NCI-H82 treated with DMSO at 0.1 percent for 48 hours (cell line): Measurements from ENCODE around the gene FRRS1L.
"Not testable (repeated sequence)": the region's sequence is repeated elsewhere in the genome, so short reads cannot be mapped to it uniquely, and the experiment has no call there.

Experiments
- DNase-seq: peaks from one replicate; lab custom pipeline; 2025; ENCODE audit not compliant: unreplicated experiment; lab: John Stamatoyannopoulos, UW

Gene FRRS1L

DNA sequence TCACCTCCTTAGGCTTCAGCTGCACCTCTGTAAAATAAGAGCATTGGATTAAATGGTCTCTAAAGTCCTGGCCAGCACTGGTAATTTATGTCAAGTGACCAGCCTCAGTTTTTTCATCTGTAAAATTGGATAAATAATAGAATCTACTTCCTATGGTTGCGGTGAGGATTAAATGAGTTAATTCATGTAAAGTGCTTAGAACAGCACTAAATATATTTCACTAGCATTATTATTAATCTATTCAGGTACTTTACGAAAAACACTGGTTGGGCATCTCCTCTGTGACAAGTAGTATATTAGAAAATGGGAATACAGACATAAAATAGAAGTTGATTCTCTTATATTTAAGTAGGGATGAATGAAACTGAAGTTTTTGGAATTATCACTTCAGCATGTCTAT, 33.5 kb downstream of the FRRS1L start:
- DNase-seq: no peak

DNA sequence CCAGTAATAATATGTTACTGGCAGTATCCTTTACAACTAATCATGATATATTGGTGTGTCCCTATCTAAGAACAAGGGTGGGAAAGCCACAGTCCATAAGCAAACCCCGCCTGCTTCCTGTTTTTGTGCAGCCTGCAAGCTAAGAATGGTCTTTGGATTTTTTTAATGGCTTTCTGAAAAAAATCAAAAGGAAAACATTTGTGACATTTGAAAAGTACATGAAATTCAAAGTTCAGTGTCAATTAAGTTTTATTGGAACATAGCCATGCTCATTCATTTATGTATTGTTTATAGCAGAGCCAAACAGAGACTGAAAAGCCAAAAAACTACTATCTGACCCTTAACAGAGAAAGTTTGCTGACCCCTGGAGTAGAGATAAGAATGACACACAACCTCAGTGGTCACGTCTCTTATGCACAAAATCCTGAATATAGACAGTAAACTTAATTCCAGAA, 34.5 kb downstream of the FRRS1L start:
- no peak for DNase-seq

DNA sequence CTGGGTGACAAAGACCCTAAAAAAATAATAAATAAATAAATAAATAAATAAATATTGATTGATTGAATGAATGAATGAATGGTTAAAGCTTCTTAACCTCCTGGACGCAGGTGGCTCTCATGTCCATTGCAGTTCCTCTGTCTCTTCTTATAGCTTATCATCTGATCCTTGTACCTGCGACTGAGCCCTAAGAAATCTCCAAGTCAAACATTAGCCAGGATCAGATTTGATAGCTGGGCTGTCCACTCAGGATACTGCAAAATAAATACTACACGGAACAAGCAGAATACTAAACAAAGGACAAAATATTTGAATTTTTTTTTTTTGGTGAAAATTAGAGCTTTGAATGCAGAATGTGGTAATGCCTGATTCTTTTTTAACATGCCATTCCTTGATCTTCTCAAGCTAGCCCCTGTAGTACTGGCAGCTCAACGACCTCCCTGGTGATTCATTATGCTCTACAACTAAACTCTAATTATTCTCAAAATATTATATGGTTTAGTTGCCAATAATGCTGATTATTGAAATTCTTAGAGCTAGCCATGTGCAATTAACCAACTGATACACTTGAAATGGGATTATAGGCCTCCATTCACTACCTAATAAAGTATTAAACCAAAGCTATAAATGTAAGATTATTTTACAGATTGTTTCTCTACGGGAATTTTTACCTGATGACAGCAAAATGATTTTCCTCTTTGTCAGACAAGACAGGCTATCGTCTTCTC, 37.4 kb downstream of the FRRS1L start:
- DNase-seq: no peak

DNA sequence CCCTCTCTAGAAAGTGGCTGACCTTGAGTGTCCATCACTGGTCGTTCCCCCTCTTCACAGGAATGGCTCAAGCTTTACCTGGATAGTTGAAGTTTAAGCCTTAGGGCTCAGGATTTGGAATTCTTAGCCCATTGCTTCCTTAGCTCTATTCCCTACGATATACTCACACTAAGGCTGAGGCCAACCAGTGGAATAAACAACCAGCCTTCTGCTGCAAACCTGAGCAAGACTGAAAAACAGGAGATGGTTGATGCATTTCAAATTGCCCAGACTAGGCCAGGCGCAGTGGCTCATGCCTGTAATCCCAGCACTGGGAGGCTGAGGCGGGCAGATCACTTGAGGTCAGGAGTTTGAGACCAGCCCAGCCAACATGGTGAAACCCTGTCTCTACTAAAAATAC, 40.4 kb downstream of the FRRS1L start:
- not testable (repeated sequence) for DNase-seq

DNA sequence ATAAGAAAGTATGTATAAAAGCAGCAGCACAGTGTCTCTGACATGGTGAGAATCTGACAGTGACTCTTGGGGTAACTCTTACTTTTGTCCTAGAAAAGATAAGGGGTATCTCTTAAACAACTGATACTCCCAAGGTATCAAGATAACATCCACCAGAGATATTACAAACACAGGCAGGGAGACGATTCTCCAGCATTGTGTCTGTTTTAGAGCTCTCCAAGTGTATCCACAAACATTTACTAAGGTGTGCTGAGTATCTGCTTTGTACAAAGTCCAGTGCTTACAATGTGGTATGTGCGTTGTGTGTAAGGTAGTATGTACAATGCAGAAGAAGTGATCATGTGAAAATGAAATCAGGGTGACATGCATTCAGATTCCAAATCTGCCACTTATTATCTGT, 42.9 kb downstream of the FRRS1L start:
- DNase-seq: no peak

DNA sequence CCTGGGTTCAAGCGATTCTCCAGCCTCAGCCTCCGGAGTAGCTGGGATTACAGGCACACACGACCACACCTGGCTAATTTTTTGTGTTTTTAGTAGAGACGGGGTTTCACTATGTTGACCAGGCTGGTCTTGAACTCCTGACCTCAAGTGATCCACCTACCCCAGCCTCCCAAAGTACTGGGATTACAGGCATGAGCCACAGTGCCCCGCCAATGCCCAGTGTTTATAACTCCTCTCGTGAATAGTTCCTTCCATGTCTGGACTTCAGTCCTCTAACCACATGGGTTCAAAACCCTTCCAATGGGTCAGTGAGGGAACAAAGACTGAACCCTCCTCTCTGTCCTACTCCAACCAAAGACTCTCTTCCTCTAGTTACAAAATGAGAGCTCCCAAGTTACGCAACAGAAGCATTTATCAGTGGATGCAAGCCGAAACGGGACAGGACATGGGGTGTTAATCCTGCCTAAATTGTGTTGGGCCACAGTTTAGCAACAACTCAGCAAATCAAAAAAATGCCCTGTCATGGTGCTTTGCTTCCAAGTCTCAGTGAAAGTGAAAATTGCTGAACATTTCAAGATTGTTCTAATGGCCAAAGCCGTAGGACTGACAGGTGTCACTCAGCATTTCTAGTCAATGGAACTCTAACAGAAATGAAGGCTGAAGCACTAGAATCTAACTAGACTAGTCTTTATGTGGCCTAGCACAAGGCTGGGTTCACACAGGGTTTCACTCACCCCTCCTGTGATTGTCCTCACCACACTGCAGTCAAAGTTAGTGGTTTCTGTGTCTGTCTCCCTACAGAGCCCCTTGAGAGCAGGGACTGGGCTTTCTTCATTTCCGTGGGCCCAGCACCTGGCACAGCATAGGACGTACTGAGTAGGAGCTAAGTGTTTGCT, 44.1 kb downstream of the FRRS1L start:
- no peak for DNase-seq

DNA sequence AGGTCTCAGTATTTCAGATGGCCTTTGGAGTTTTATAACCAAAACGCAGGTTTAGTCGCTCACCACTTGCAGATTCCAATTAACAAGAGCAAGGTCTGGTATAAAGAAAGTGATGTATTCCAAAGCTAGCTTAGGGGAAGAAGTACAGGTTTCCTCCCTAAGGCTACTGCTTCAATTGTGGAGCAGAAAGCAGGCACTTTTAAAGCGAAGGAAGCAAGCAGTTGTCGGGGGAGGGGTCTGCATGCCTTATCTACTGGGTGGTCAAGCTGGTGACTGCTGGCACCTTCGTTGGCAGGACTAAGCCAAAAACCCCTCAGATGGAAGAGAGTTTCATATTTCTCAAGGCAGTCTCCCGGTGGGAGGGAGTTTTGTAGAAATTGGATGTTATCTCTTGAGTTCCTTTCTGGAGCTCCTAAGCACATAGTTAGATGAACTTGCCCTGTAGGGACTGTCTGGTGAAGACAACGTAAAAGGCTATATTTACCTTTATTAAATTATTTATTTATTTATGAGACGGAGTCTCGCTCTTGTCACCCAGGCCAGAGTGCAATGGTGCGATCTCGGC, 45.7 kb downstream of the FRRS1L start:
- DNase-seq: no peak

DNA sequence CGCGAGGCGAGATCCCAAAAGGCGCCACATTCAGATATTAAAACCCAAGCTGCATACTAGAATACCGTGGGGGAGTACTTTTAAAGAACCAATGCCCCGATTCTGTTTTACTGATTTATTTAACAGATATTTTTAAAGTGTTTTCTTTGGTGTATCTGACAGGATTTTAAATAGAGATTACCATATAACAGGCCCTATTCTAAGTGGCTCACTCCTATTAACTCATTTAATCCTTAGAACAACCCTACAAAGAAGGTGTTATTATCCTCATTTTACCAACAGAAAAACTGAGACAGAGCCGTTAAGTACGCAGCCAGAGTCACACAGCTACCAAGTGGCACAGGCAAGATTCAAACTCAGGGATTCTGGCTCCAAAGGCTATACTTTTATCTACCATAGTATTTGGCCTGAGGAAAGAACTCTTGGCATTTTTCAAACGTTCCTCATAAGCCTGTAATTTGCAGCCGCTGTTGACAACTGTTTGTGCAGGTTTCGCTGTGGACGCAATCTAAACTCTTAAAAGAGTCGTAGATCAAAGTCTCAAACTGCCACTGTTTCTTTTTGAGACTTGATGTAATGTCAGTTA, 46.8 kb downstream of the FRRS1L start:
- DNase-seq: no peak

DNA sequence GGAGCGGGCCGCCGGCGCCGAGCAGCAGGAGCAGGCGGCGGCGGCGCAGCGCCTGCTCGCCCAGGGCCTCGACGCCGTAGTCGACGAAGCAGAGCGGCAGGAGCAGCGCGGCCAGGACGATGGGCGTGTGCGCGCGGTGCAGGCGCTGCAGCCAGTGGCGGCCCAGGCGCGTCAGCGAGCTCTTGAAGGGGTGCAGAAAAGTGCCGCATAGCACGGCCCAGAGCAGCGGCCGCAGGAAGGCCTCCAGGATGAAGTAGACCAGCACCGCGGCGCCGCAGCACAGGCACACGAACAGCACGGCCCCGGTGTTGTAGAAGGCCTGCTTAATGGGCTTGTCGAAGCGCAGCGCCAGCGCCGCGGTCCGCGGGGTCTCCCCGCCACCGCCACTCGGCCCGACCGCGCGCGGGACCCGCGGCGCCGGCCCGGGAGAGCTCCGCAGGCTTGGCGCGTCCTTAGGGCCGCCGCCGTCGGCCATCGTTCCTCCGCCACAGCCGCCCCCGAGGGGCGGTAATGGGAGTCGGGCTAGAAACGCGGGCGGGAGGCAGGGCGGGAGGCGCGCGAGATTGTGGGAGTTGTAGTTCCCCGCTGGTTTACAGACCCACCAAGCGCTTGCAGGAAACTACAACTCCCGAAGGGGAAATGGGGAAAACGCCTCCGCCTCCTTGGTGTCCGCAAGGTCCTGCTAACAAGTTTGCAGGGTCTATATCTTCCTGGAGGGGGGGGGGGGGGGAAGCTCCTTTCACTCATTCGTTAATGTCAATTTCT, 47.4 kb downstream of the FRRS1L start, which contains the start of gene TMEM245:
TMEM245 (minus strand) TSS at position 509 of the 765 bp plus-strand sequence; CDS start at position 475, 34 bp downstream.
- DNase-seq: peak; percentile 94

DNA sequence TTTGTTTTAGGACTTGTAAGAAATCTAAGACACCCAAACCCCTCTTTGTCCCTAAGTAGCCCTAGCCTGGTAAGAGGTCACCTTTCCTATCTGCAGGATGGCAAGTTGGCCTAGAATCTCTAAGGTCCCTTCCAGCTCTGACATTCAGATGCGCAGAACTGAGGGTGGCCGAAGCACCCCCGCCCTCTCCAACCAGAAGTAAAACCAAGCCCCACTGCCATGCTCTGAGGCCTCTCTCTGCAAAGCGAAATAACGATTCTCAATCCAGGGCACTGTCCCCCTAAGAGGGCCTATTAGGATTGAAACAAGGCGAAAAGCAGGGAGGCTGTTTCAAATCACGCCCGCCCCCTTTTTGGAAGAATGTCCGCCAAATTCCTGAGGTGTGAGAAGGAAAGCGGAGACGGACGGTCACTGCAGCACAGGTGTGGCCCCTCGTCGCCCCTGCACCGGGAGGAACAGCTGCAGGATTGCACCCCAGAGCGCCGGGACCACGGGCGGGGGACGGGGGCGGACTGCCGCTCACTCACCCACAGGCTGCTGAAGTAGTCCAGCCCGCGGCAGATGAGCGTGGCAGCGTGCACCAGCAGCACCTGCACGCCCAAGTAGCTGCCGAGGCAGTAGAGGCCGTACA, 48.1 kb downstream of the FRRS1L start:
- no peak for DNase-seq

DNA sequence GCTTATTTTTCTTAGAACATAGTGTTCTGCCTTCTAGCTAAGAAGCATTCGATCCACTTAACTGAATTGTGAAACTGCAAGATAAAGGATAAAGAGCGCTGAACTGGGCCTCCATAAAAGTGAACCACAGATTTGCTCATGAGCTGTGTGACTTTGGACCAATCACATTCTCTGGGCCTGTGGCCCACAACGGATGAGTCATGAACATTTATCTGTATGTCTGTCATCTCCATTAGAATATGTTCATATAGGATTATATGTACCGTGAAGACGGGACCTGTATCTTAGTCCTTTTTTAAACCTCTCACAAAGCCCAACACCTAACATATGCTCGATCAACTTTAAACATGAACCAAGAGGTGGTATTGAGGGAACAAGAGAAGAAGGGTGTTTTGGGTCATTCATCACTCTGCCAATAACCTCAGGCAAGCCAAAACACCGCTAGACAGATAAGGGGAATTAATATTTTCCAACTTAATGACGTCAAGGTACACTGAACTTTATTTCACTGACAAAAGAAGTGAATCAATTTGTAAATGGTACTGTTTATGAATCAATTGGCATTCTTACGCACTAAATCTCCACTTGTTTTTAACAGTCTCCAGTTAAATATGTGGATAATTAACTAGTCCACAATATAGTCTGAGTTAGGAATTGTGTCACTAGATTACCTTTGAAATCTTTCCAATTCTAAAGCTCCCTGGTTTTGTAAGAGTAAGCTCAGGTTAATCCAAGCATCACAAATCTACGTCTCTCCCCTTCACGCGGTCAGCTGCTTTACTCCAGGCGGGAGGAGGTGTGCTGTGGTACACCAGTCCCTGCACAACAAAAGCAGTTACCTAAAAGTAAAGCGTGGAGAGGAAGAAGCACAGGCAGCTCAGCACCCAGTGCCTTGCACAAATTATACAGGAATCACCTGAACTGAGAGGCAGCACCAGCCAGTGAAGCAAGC, 48.9 kb downstream of the FRRS1L start:
- no peak for DNase-seq

DNA sequence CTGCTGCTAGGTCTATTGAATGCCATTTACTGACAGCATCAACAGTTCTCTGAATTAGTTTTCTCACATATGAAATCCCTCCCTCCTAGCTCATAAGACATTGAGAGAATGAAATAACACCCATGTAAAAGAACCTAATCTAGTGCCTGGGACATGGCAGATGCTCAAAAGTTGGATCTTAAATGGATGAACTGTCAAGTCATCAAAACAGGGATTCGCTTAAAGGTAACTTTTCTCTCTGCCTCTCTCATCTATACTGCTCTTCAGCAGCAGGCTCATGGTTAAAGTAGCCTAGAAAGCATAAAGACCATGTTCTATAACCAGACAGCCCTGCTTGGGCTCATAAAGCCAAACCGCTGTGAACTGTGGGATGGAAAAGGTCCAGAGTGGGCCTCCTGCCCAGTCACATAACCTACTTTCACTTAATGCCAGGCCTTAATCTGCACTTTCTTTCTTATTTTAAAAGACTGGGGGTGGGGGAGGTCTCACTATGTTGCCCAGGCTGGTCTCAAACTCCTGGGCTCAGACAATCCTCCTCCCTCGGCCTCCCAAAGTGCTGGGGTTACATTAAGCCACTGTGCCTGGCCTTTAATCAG, 51.0 kb downstream of the FRRS1L start:
- no peak for DNase-seq

DNA sequence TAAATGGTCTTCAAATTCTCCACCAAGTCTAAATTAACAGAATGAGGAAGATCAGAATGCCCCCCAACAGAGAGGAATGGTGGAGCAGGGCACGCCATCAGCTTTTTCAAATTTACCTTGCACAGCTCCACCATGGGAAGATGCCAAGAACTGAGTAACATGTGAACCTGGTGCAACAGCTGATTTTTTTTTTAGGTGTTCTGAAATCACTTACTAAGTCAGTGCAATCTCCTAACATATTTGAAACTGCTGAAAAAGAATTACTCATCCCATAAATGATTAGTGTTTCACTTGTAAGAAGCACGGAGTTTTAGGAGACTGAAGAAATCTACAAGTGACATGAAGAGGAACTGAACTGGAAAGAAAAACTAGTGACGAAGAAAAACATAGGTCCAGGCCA, 52.4 kb downstream of the FRRS1L start:
- no peak for DNase-seq

DNA sequence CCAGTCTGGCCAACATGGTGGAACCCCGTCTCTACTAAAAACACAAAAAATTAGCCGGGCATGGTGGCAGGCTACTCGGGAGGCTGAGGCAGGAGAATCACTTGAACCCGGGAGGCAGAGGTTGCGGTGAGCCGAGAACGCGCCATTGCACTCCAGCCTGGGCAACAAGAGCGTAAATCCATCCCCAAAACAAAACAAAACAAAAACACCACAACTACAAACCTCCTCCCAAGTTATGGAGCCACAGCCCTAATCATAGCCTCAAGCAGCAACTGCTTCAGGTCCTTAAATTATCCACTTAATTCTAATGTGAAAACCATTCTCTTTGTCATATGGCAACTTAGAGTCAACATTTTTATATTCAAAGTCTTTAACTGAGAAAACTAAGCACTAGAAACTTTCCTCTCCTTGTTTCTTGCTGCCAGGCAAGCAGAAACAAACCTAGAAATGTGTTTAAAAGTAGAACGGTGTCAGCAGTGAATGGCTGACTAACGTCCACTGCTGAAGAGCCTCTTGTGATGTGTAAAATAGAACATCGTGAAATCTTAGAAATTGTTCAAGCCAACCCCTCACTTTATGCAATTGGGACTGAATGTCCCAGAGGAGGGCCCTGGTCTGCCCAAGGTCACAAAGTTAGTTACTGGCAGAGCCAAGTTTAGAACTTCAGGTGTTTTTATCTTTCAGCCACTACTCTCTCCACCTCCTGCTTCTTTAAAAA, 53.0 kb downstream of the FRRS1L start:
- DNase-seq: no peak

DNA sequence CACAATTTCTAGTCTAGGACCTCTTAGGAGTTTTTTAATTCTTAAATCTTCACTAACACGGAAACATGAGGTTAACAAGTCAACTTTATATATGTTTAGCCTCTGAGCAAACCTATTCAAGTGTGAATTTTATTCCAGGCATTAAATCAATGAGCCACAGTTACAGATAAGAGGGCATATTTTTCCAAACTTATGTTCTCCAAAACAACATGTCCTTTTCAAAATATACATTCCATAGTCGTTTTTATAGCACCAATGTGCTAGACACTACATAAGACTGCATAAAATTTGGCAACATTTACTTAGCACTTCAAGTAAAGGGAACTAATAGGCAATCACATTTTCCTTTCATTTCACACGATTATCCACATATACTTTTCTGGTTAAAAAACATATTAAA, 53.8 kb downstream of the FRRS1L start:
- DNase-seq: no peak

DNA sequence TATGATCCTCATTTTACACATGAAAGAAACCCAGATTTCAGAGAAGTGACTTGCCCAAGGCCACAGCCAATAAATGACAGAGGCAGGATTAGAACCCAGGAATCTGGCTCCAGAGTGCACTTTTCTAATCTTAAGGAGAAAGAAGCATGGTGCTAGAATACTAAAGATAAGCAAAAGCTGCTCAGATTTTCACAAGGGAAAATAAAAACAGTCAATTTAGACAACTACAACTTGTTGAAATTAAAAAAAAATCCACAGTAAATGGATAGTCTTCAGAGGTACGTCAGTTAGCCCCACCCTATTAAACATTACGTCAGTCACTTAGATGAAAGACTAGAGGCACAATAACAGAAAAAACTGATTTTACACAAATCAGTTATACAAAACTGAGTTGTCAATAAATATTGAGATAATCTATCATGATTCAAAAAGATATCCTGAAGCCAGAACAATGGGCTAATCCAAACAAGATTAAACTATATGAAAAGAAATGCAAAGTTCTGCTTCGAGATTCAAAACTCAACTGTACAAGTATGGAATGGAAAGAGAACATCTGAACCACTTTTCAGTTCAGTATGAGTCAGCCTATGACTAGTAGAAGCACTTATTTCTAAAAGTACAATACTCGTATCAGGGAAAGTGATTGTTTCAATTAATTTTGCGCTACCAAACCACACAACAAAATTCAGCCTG, 56.6 kb downstream of the FRRS1L start:
- DNase-seq: no peak

DNA sequence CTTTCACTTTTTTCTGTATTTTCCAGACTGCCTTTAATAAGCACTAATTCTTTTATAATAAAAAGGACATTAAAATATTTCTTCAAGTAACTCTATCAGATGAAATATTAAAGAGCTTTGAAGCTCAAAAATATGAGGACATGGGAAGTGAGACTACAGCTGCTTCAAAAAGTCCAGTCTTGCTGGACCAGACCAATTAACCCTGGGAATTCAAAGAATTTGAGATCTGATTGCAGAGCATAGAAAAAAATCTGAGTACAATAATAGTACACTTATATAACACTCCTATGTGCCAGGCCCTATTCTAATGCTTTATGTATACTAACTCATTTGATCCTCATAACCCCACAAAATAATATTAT, 57.1 kb downstream of the FRRS1L start:
- DNase-seq: no peak

DNA sequence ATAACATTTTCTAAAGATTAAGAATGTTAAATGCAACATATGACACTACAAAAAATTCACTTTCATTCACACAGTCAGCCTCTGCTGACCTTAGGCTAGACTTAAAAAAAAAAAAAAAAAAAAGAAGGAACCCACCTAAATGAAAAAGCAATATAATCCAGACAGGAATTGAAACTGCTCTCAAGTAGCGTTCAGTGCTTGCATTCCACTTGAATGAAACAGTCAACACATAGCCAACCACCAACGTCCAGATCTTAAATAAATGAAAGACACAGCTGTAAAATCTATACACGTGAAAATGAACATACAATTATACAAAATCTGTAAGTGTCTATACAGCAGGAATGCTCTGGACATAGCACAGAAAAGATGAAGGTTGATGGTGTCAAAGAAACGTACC, 58.7 kb downstream of the FRRS1L start:
- DNase-seq: no peak
